ENCODE data around the gene C11orf91. TPM values are rescaled to one million over a fixed set of nuclear protein-coding genes. Genes with fewer than 3 reads are reported as not detected.

C11orf91 gene
- total RNA-seq (under 1 TPM in 1 of 2 donors, not detected in 1; 0.97 TPM), polyA plus RNA-seq (not detected)
- long read RNA-seq, donor 1: 0 reads
- long read RNA-seq, donor 2: 0 reads

GRCh38 chr11:33700502-33701271 is at the start of gene C11orf91:
C11orf91 (minus strand) TSS chr11:33700826; CDS start chr11:33700740, 86 bp downstream.
- H3K27me3 ChIP-seq (ENCODE audit: control insufficient read depth in 1 of 2, insufficient read depth in 2 of 2, low read length in 1 of 2): no peaks in the 10 kb centered on the region
- 1% methylated on average over 28 to 72 of the region's 72 CpGs for WGBS, 2 donors
- DNase-seq (peak; percentile 97 to 99), ATAC-seq (ENCODE audit: low FRiP score) (peak; percentile 96)
- no peaks in the 10 kb centered on the region for H3K4me1 ChIP-seq (ENCODE audit: control insufficient read depth in 1 of 2, insufficient read depth in 2 of 2, low read length in 2 of 2)
- peaks cover 0 to 2% of the 10 kb centered on the region in 2 donors for H3K36me3 ChIP-seq (ENCODE audit: control insufficient read depth in 1 of 2, insufficient read depth in 2 of 2, low read length in 1 of 2)
- peak within 1 kb of the TSS; percentile 2 to 38 for H3K4me3 ChIP-seq (ENCODE audit: low read length in 2 of 2)
- no peaks in the 10 kb centered on the region for H3K9me3 ChIP-seq (ENCODE audit: control insufficient read depth, low read length)
- intact Hi-C loops (cut with DNase I): loop anchor here in 1 of 2 donors (5.0 kb wide), 1 partner anchor 37 kb away; the partner anchor contains the start of gene CD59
- no peak within 1 kb of the TSS for H3K27ac ChIP-seq (ENCODE audit: low read depth in 1 of 2, low read length in 2 of 2)

- ATAC-seq (ENCODE audit: low FRiP score) (no peak), DNase-seq (no peak)
- intact Hi-C loops (cut with DNase I): loop anchor here in 1 of 2 donors (10.0 kb wide), 1 partner anchor 203 kb away; no protein-coding TSS in a partner anchor
- Histone ChIP-seq H3K9me3 (ENCODE audit: control insufficient read depth, low read length) (no peaks in the 10 kb centered on the region), H3K36me3 (ENCODE audit: control insufficient read depth in 1 of 2, insufficient read depth in 2 of 2, low read length in 1 of 2) (peaks cover under 1 to 3% of the 10 kb centered on the region in 2 donors), H3K27me3 (ENCODE audit: control insufficient read depth in 1 of 2, insufficient read depth in 2 of 2, low read length in 1 of 2) (no peaks in the 10 kb centered on the region), H3K4me3 (ENCODE audit: low read length in 2 of 2) (no peak overlapping the region), H3K4me1 (ENCODE audit: control insufficient read depth in 1 of 2, insufficient read depth in 2 of 2, low read length in 2 of 2) (peaks cover 0 to 2% of the 10 kb centered on the region in 2 donors), H3K27ac (ENCODE audit: low read depth in 1 of 2, low read length in 2 of 2) (no peak overlapping the region)
- WGBS, 2 donors: 5 to 7% methylated on average over 2 of the region's 2 CpGs
Observed at GRCh38 chr11:33747979-33748378, 47.4 kb upstream of the C11orf91 start.

GRCh38 chr11:33743291-33743690 is 42.7 kb upstream of the C11orf91 start:
- Histone ChIP-seq H3K36me3 (ENCODE audit: control insufficient read depth in 1 of 2, insufficient read depth in 2 of 2, low read length in 1 of 2) (peaks cover 4 to 5% of the 10 kb centered on the region in 2 donors), H3K27ac (ENCODE audit: low read depth in 1 of 2, low read length in 2 of 2) (no peak overlapping the region), H3K27me3 (ENCODE audit: control insufficient read depth in 1 of 2, insufficient read depth in 2 of 2, low read length in 1 of 2) (no peaks in the 10 kb centered on the region), H3K9me3 (ENCODE audit: control insufficient read depth, low read length) (no peaks in the 10 kb centered on the region), H3K4me3 (ENCODE audit: low read length in 2 of 2) (no peak overlapping the region), H3K4me1 (ENCODE audit: control insufficient read depth in 1 of 2, insufficient read depth in 2 of 2, low read length in 2 of 2) (peaks cover 0 to 2% of the 10 kb centered on the region in 2 donors)
- DNase-seq (no peak), ATAC-seq (ENCODE audit: low FRiP score) (no peak)
- intact Hi-C loops (cut with DNase I): loop anchor here in 1 of 2 donors (5.0 to 10.0 kb wide), 2 partner anchors 198 to 381 kb away; no protein-coding TSS in a partner anchor
- WGBS, 2 donors: 82 to 87% methylated on average over 5 of the region's 5 CpGs

GRCh38 chr11:33742249-33742851 is 41.7 kb upstream of the C11orf91 start:
- H3K27ac ChIP-seq (ENCODE audit: low read depth in 1 of 2, low read length in 2 of 2): no peak overlapping the region
- intact Hi-C loops (cut with DNase I): loop anchor here in 1 of 2 donors (5.0 to 10.0 kb wide), 2 partner anchors 198 to 380 kb away; no protein-coding TSS in a partner anchor
- no peak for ATAC-seq (ENCODE audit: low FRiP score)
- DNase-seq: no peak
- H3K36me3 ChIP-seq (ENCODE audit: control insufficient read depth in 1 of 2, insufficient read depth in 2 of 2, low read length in 1 of 2): peaks cover 4 to 5% of the 10 kb centered on the region in 2 donors
- H3K27me3 ChIP-seq (ENCODE audit: control insufficient read depth in 1 of 2, insufficient read depth in 2 of 2, low read length in 1 of 2): no peaks in the 10 kb centered on the region
- no peak overlapping the region for H3K4me3 ChIP-seq (ENCODE audit: low read length in 2 of 2)
- WGBS, 2 donors: 69 to 77% methylated on average over 3 of the region's 3 CpGs
- H3K9me3 ChIP-seq (ENCODE audit: control insufficient read depth, low read length): no peaks in the 10 kb centered on the region
- H3K4me1 ChIP-seq (ENCODE audit: control insufficient read depth in 1 of 2, insufficient read depth in 2 of 2, low read length in 2 of 2): peaks cover 0 to 2% of the 10 kb centered on the region in 2 donors

GRCh38 chr11:33741806-33742205 is 41.2 kb upstream of the C11orf91 start:
- H3K36me3 ChIP-seq (ENCODE audit: control insufficient read depth in 1 of 2, insufficient read depth in 2 of 2, low read length in 1 of 2): peaks cover 4 to 5% of the 10 kb centered on the region in 2 donors
- DNase-seq (no peak), ATAC-seq (ENCODE audit: low FRiP score) (no peak)
- no peaks in the 10 kb centered on the region for H3K4me1 ChIP-seq (ENCODE audit: control insufficient read depth in 1 of 2, insufficient read depth in 2 of 2, low read length in 2 of 2)
- H3K9me3 ChIP-seq (ENCODE audit: control insufficient read depth, low read length): no peaks in the 10 kb centered on the region
- H3K4me3 ChIP-seq (ENCODE audit: low read length in 2 of 2): no peak overlapping the region
- WGBS, 2 donors: 90% methylated on average over 7 of the region's 7 CpGs
- H3K27me3 ChIP-seq (ENCODE audit: control insufficient read depth in 1 of 2, insufficient read depth in 2 of 2, low read length in 1 of 2): no peaks in the 10 kb centered on the region
- intact Hi-C loops (cut with DNase I): loop anchor here in 1 of 2 donors (5.0 to 10.0 kb wide), 2 partner anchors 197 to 380 kb away; no protein-coding TSS in a partner anchor
- H3K27ac ChIP-seq (ENCODE audit: low read depth in 1 of 2, low read length in 2 of 2): no peak overlapping the region

- 45 to 47% methylated on average over 3 of the region's 3 CpGs for WGBS, 2 donors
Observed at GRCh38 chr11:33737362-33737821, 36.8 kb upstream of the C11orf91 start.

GRCh38 chr11:33736148-33736812 is 35.7 kb upstream of the C11orf91 start, which contains the start of gene CD59:
CD59 (minus strand) TSS chr11:33736423; CDS start chr11:33722445, 13,978 bp downstream.
- peak; percentile 98 to 99 for DNase-seq
- Histone ChIP-seq H3K27me3 (ENCODE audit: control insufficient read depth in 1 of 2, insufficient read depth in 2 of 2, low read length in 1 of 2) (no peaks in the 10 kb centered on the region), H3K9me3 (ENCODE audit: control insufficient read depth, low read length) (no peaks in the 10 kb centered on the region), H3K27ac (ENCODE audit: low read depth in 1 of 2, low read length in 2 of 2) (peak within 1 kb of the TSS in 1 of 2 donors; percentile 82), H3K4me3 (ENCODE audit: low read length in 2 of 2) (peak within 1 kb of the TSS; percentile 73 to 97), H3K4me1 (ENCODE audit: control insufficient read depth in 1 of 2, insufficient read depth in 2 of 2, low read length in 2 of 2) (peaks cover 0 to 3% of the 10 kb centered on the region in 2 donors), H3K36me3 (ENCODE audit: control insufficient read depth in 1 of 2, insufficient read depth in 2 of 2, low read length in 1 of 2) (no peaks in the 10 kb centered on the region)
- 0 to 1% methylated on average over 35 to 48 of the region's 48 CpGs for WGBS, 2 donors
- ATAC-seq (ENCODE audit: low FRiP score): peak; percentile 96
- intact Hi-C loops (cut with DNase I): loop anchor here (2.0 to 5.0 kb wide), 4 partner anchors 34 to 194 kb away; partner anchors contain the start of genes C11orf91 (in 1 of the 2) and FBXO3 (in 1 of the 2)

More at GRCh38 chr11:33737362-33737821, 36.8 kb upstream of the C11orf91 start:
- Histone ChIP-seq H3K4me3 (ENCODE audit: low read length in 2 of 2) (no peak overlapping the region), H3K27me3 (ENCODE audit: control insufficient read depth in 1 of 2, insufficient read depth in 2 of 2, low read length in 1 of 2) (no peaks in the 10 kb centered on the region), H3K36me3 (ENCODE audit: control insufficient read depth in 1 of 2, insufficient read depth in 2 of 2, low read length in 1 of 2) (no peaks in the 10 kb centered on the region), H3K9me3 (ENCODE audit: control insufficient read depth, low read length) (no peaks in the 10 kb centered on the region), H3K4me1 (ENCODE audit: control insufficient read depth in 1 of 2, insufficient read depth in 2 of 2, low read length in 2 of 2) (no peaks in the 10 kb centered on the region), H3K27ac (ENCODE audit: low read depth in 1 of 2, low read length in 2 of 2) (peak overlapping the region in 1 of 2 donors; percentile 7)
- ATAC-seq (ENCODE audit: low FRiP score) (no peak), DNase-seq (no peak)
- intact Hi-C loops (cut with DNase I): loop anchor here (2.0 to 5.0 kb wide), 4 partner anchors 35 to 195 kb away; partner anchors contain the start of genes C11orf91 (in 1 of the 2) and FBXO3 (in 1 of the 2)

Data from aorta (tissue), 5 donors.